HepG2 (cell line): Measurements from ENCODE around the gene PRR20A.
"Not testable (repeated sequence)": the region's sequence is repeated elsewhere in the genome, so short reads cannot be mapped to it uniquely, and the experiment has no call there.

ENCODE experiments used
- CTCF ChIP-seq: sonication (generic); formaldehyde crosslinking; IDR thresholded peaks from 2 replicates; pipeline ENCODE4 v1.5.0; 2020; ENCODE audit warnings: mild to moderate bottlenecking, missing genetic modification reagents, moderate library complexity
- EP300 ChIP-seq, 3 experiments: sonication (generic) in 1 of 3; formaldehyde crosslinking in 1 of 3; IDR thresholded peaks; 2 replicates each; pipeline versions ENCODE4 v1.5.1 to v1.6.1; 2011 to 2020; ENCODE audit warnings: low read depth in 2 of 3, low read length in 2 of 3, borderline replicate concordance in 1 of 3, improper control_type of control experiment in 1 of 3, mild to moderate bottlenecking in 1 of 3, missing genetic modification reagents in 1 of 3, moderate library complexity in 1 of 3
- HBP1 ChIP-seq: IDR thresholded peaks from 2 replicates; pipeline ENCODE4 v1.6.1; 2016; ENCODE audit warnings: low read depth, control low read depth
- KLF12 ChIP-seq: sonication (generic); formaldehyde crosslinking; IDR thresholded peaks from 2 replicates; pipeline ENCODE4 v1.4.0; 2020; ENCODE audit warnings: missing genetic modification reagents, borderline replicate concordance
- ZBTB4 ChIP-seq: sonication (generic); formaldehyde crosslinking; IDR thresholded peaks from 2 replicates; pipeline ENCODE4 v1.4.0; 2020; ENCODE audit warnings: missing genetic modification reagents, mild to moderate bottlenecking, borderline replicate concordance
- ZNF383 ChIP-seq: sonication (generic); formaldehyde crosslinking; IDR thresholded peaks from 2 replicates; pipeline ENCODE4 v1.4.0; 2020; ENCODE audit warnings: missing genetic modification reagents, mild to moderate bottlenecking, borderline replicate concordance
- ZNF672 ChIP-seq: sonication (generic); formaldehyde crosslinking; IDR thresholded peaks from 2 replicates; pipeline ENCODE4 v1.8.1; 2022; ENCODE audit warnings: missing genetic modification reagents
- ZNF687 ChIP-seq: sonication (generic); formaldehyde crosslinking; IDR thresholded peaks from 2 replicates; pipeline ENCODE4 v1.5.1; 2020; ENCODE audit warnings: mild to moderate bottlenecking, missing genetic modification reagents, moderate library complexity

GRCh38 chr13:57166897-57167296 lies 26.2 kb downstream of the PRR20A start, which contains the start of gene PRR20E:
- TF ChIP-seq ZNF687 (CRISPR knock-in tag); ZNF672 (CRISPR knock-in tag); ZBTB4 (CRISPR knock-in tag); CTCF; KLF12; EP300 (IDR thresholded peaks at IDR 0.05; ENCODE audit: low read depth in 2 of 2, low read length in 2 of 2); EP300 (CRISPR knock-in tag; IDR thresholded peaks at IDR 0.05; ENCODE audit: borderline replicate concordance); ZNF383 (CRISPR knock-in tag); HBP1 (CRISPR knock-in tag): not testable (repeated sequence)
